NCI-H82 (cell line): ENCODE results near the gene RAD50.
"Not testable (repeated sequence)": the region's sequence is repeated elsewhere in the genome, so short reads cannot be mapped to it uniquely, and the experiment has no call there.

Experiments used
- DNase-seq: peaks from one replicate; lab custom pipeline; 2025; lab: John Stamatoyannopoulos, UW

Gene RAD50

DNA sequence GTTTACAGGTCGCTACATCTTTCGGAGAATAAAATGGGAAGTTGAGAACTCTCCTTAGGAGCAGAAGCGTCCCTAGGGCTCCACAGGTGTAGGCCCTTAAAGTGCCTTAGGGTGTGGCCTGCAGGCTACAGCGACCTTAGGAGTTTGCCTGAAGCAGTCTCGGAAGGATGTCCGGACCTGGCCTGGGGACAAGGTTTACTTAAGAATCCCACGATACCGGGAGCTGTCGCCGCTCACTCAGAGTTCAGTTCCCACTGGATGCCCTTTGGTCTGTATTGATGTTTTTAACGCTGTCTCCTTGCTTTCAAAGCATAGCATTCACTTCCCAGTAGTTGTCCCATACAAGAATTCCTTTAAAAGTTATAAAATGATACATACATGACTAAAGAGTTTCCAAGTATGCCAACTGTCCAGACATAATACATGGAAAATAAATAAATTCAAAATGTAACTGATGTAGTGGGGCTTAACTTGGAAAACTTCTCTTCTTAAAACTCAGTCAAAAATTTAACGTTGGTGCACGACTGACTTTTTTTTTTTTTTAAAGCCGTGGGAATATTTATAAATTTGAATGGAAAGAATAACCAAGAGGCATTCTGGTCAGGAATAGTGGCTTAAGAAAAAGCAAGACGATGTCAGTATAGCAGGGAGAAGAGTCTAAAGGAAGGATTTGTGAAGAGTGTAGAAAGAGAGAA is 848 bp downstream of the RAD50 start:
- DNase-seq = peak; percentile 59

DNA sequence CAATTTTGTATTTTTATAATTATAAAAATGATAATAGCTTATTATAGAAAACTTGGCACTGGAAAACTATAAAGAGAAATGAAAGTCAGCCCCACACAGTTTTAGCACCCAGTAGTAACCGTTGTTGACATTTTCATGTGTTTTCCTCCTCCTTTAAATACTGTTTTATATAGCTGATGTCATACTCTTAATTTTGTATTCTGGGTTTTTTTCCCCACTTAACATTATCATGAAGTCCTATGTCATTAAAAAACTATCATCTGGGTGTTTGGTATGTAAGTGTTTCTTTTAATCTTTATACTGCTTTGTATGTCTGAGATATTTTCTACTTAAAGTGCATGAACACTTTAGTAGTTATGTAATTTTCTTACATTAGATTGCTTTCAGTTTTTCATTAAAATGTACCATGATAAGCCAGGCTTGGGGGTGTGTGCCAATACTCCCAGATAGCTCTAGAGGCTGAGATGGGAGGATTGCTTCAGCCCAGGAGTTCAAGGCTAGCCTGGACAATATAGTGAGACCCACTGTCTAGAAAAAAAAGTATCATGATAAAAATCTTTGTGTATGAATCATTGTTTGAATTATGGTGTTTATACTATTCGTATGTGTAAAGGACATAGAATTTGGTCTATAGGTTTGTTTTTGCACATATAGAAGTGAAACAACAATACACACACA is 2.7 kb downstream of the RAD50 start:
- DNase-seq = no peak

DNA sequence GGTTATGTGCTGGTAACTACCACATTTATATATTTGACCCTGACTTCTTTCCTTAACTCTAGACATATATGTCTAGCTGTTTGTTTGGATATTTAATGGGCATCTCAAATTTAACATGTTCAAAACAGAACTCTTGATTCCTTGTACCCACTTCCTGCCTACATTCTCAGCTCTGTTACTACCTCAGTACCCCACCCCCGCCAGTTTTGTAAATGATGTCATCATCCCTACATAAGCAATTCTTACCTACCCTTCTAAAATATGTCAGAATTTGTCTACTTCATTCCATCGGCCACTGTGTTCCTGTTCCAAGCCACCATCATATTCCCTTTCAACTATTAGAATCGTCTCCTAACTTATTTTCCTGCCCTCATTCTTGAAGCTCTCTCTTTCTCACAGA is 4.8 kb downstream of the RAD50 start:
- DNase-seq = no peak

DNA sequence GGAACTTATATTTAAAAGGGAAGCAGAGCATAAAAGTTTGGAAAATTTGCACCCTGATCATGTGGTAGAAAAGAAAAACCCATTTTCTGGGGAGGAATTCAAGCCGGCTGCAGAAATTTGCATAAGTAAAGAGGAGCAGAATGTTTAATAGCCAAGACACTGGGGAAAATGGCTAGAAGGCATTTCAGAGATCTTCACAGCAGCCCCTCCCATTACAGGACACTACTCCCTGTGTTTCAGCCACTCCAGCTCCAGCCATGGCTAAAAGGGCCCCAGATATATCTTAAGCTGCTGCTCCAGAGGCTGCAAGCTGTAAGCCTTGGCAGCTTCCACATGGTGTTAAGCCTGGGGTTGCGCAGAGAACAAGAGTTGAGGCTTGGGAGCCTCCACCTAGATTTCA is 7.8 kb downstream of the RAD50 start:
- not testable (repeated sequence) for DNase-seq

DNA sequence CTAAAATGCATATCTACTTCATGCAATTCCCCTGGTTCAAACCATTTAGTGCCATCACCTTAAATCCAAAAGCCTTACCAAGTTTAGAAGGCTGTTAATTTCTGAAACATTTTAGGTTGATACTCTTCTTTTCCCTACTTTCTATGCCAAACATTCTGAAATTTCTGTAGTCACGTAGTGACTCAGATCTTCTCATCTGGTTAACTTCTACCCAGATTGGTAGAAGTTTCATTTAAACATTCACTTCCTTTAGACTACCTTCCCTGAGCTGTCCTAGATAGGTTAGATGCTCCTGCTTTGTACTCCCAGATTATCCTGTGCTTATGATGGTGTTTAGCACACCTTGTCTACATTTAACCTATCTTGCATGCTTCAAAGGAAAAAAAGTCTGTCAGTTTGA is 9.9 kb downstream of the RAD50 start:
- DNase-seq = no peak

DNA sequence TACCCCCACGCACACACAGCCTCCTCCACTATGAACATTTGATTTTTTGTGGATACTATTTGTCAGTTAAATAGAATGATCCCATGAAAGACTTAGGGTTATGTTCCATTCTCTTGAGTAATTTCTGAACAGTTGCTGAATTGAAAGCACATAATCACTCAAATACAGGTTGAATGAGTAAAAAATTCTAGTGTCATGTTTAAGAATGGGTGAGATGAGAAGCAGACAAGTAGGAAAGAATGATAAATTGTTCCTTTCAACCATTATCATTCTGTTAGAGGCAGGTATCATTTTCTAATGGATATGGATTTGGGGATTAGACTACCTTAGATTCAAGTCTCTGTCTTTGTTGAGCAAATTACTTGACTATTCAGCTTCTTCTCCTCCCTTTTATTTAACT is 19.3 kb downstream of the RAD50 start:
- no peak for DNase-seq

DNA sequence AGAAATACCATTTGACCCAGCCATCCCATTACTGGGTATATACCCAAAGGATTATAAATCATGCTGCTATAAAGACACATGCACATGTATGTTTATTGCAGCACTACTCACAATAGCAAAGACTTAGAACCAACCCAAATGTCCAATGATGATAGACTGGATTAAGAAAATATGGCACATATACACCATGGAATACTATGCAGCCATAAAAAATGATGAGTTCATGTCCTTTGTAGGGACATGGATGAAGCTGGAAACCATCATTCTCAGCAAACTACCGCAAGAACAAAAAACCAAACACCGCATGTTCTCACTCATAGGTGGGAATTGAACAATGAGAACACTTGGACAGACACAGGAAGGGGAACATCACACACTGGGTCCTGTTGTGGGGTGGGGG is 27.8 kb downstream of the RAD50 start:
- DNase-seq = not testable (repeated sequence)

DNA sequence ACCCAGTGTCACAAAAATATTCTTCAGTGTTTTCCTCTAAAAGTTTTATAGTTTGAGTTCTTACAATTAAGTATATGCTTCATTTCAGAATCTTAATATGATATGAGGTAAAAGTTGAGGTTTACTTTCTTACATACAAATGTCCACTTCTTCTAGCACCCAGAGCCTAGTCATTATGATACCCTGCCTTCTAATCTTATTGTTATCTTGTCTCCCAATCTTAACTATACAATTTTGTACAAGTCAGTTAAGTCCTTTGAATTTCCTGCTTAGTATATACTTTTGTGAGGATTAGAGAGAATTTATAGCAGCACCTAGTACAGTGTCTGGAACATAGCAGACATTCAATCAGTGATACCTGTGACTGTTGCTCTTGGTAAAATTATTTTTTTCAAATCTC is 29.3 kb downstream of the RAD50 start:
- DNase-seq = no peak

DNA sequence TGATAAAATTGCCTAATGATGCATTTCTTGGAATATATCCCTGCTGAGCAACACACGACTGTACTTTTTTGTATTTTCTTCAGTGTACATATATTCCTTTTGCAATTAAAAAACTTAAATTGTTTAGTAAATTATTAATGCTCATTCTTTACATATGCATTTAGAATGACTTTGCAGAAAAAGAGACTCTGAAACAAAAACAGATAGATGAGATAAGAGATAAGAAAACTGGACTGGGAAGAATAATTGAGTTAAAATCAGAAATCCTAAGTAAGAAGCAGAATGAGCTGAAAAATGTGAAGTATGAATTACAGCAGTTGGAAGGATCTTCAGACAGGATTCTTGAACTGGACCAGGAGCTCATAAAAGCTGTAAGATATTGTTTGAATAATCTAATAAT is 32.7 kb downstream of the RAD50 start:
- DNase-seq = no peak

DNA sequence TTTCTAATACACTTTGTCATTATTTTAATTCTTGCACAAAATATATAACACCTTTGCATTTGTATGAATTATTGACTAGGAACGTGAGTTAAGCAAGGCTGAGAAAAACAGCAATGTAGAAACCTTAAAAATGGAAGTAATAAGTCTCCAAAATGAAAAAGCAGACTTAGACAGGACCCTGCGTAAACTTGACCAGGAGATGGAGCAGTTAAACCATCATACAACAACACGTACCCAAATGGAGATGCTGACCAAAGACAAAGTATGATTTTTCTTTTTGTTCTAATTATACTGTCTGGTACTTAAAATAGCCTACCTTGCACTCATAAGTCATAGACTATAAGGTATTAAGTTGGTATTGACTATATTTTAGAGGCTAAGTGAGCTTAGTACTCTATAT is 34.4 kb downstream of the RAD50 start:
- DNase-seq = no peak

DNA sequence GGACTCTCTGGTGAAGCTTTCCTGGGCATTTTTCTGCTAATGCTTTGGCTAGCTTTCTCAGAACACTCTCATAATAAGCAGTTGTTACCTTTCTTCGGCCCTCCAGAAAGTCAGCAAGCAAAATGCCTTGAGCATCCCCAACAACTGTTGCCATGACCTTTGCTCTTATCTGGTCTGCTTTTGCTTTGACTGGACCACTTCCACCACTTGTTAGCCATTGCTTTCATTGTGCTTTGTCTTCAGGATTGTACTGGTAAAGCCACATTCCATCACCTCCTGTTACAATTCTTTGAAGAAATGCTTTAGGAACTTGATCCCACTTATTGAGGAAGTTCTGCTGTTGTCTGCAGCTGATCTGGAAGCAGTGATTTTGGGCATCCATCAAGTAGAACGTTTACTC is 35.7 kb downstream of the RAD50 start:
- DNase-seq = no peak

DNA sequence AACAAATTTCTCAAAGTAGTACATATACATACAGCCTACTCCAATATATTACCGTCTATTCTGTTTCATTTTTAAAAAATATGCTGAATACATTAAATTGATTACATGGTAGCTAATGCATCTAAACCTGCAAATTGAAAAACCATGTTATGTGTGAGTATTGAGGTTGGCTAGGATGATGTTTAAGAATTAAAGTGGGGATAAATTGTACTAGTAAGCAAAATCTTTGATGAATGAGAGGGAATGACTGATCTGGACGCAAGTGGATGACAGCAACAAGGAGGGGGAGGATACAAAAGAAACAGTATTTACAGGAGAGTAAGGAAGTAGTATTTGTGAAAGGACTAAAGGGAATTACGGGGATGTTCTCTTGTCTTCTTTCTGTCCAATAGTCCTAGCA is 37.4 kb downstream of the RAD50 start:
- no peak for DNase-seq

DNA sequence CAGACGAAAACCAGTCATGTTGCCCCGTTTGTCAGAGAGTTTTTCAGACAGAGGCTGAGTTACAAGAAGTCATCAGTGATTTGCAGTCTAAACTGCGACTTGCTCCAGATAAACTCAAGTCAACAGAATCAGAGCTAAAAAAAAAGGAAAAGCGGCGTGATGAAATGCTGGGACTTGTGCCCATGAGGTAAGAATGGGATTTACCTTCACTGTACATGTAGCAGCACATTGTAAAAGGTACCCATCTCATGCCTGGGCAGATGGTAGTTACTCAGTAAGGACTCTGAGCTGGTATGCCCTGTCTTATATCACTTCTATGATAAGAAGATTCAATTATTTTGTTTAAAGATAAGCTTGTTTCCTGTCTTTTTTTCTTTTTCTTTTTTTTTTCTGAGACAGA is 38.8 kb downstream of the RAD50 start:
- DNase-seq = no peak

DNA sequence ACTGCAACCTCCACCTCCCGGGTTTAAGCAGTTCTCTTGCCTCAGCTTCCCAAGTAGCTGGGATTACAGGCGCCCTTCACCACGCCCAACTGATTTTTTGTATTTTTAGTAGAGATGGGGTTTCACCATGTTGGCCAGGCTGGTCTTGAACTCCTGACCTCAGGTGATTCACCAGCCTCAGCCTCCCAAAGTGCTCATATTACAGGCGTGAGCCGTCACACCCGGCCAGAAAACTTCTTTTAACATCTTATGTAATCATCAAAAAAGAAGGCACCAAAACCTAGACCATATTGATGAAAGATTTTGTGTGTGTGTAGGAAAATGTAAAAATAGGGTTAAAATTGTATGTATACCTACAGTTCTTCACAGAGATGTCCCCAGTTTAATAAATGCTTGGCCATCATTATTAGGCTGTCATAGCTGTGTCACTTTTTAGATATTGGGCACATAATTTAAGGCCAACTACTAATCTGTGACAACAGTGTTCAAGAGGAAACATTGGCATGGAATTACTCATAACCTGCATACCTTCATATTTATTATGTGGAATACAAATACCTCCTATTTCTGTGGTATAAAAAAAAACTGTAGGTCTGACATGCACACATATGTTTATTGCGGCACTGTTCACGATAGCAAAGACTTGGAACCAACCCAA is 44.4 kb downstream of the RAD50 start:
- DNase-seq = no peak

DNA sequence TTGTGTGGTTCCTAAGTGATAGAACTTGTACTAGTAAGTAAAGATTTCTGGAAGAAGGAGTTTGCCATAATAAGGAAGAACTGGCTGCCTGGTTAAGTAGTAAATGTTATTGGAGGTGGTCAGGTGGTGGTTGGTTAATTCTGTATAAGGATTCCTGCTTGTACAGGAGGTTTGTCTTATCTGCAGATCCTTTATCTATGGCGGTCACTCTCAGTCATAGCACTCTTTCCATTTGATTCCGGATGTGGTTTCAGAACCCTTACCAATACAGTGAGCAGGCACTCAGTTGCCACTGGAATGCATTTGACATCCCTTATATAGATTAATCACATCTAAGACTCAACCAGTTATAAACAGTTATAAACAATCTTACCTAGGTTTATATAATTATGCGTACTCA is 50.3 kb downstream of the RAD50 start:
- no peak for DNase-seq

DNA sequence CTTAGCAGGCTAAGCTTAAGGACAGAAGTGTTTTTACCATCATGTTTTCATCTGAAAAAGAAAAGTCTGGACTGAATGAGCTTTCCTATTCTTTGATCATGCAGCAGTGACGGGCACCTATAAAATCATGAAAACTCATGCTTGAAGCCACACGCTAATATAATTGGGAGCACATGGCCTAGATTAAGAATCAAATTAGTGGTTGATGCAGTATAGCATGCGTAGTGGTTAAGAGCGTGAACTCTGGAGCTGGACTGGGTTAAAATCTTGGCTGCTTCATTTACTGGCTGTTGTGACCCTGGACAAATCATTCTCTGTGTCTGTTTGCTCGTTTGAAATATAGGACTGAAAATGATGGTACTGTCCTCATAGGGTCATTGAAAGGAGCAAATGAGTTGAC is 51.3 kb downstream of the RAD50 start:
- no peak for DNase-seq

DNA sequence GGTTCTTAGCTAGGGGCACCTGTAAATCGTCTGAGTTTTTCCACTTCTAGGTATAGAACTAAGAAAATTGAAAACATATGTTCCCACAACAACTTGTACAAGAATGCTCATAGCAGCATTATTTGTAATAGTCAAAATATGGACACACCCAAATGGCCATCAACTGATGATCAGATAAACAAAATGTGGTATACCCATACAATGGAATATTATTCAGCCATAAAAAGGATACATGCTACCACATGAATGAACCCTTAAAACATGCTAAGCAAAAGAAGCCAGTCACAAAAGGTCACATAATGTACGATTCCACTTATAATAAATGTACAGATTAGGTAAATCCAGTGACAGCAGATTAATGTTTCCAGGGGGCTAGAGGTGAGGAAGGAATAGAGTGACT is 55.2 kb downstream of the RAD50 start:
- DNase-seq = no peak

DNA sequence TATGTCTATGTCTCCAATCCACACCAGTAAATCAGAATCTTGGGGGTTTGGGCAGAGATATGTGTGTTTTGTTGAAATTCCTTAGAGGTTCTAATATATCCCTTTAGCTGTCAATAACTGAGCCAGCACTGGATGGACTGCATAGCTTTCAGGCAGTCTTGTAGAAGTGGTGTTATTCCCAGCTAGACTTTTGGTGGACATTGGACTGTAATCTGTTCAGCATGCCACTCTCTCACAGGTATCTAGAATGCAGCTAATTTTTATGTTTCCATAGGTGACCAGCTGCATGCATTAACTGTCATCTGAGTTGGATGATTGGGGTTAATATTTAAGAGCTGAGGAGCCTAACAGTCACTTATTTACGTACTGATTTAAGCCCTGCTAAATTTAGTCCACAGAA is 56.1 kb downstream of the RAD50 start:
- DNase-seq = no peak

DNA sequence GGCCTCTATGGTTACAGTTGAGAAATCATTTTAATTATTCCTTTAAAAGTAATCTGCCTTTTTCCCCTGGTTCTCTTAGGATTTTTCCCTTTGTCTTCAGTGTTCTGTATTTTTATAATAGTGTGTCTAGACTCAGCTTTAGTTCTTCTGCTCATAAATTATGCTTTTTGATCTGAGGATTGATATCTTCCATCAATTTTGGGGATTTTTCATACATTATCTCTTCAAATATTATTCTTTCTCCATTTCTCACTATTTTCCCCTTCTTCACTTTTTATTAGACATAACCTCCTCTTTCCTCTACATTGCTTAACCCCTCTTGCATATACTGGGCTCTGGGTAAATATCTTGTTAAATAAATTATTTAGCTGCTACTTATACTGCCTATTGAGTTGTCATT is 64.9 kb downstream of the RAD50 start:
- DNase-seq = no peak

DNA sequence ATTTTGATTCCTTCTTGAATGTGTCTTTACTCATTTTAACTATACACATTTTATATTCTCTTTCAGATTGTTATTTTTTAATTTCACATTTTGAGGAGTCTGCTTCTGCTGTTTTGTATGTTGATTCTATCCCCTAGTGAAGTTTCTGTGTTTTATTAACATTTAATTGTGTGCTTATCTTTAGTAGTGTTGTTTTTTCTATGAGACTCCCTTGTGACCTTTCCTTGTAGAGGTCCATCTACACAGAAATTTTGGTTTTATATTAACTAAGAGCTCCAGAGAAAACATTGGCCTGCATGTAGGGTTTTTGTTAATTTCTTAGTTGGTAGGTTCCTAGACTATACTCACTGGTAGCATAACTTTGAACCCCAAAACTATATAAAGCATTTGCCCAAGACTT is 65.8 kb downstream of the RAD50 start:
- DNase-seq = no peak

DNA sequence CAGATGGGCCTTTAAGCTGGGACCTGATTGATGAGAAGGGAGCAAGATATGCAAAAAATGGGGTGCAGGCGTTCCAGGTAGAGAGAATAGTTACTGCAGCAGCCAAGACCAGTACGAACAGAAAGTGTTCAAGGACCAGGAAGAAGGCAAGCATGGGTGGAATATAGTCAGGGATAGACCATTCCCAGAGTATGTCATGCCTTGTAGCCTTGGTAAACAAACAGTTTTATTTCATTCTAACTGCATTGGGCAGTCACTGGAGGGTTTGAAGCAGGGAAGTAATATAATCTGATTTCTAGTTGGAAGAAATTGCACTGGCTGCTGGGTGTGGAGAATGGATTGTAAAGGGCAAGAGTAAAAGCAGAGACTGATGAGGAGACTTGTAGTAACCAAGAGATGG is 70.7 kb downstream of the RAD50 start:
- DNase-seq = no peak

DNA sequence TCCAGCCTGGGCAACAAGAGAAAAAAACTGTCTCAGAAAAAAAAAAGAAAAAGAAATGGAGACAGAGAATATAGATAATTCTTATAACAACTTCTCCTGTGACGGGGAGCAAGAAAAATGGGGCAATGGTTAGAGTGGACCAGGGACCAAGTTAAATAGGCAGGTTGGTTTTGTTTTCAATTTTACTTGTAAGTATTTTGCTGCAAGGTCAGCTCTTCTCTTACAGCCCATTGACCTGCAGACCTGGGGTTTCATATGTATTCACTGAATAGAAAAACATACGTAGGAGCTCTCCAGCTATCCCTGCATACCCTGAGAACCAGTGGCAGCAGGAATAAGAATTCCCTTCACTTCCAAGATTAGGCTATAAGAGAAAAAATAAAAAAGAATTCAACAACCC is 72.0 kb downstream of the RAD50 start:
- DNase-seq = no peak

DNA sequence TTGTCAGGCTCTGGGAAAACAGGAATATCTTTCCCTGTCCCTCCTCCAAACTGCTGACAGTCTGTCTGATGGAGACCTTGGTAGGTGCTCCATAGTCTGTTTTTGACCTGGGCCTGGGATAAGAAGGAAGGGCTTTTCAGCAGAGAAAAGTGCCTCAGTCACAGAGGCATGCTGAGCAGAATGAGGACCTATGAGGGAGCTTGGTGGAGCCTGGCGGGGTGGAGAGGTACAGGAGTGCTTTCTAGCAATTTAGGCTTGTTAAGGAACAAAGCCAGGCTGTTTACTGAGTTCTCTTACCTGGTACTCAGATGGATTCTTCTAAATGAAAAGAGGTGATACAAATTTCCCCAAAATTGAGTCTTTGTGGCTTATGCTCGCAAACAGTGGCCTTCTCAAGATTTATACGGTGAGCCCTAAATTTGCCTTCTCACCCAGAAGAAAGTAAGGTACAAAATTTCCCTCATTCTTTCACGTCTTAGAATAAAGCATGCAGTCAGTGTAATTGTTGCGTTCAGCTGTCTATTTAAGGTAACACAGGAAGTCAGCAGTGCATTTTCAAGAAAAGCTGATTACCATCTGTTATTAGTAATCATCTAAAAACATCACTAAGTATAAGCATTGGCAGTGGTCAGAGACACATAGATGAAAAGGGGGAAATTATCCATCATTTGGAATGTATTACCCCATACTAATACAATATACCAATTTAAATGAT is 72.6 kb downstream of the RAD50 start:
- no peak for DNase-seq
